HuH-7 (cell line): Measurements from ENCODE around the gene NANOGP8.
"Not testable (repeated sequence)": the region's sequence is repeated elsewhere in the genome, so short reads cannot be mapped to it uniquely, and the experiment has no call there.

Source experiments
- DNase-seq: peaks from one replicate; pipeline ENCODE4 v3.0.0; 2011; ENCODE audit warnings: low spot score

The NANOGP8 gene

GRCh38 chr15:35085176-35085919 lies at the start of gene NANOGP8:
Gene NANOGP8, minus strand, starts transcription at chr15:35085295. Its CDS starts 185 bp downstream, at chr15:35085110.
- not testable (repeated sequence) for DNase-seq

GRCh38 chr15:35134299-35134698 lies 49.2 kb upstream of the NANOGP8 start:
- DNase-seq, result no peak

GRCh38 chr15:35130245-35130644 lies 45.1 kb upstream of the NANOGP8 start:
- DNase-seq, result no peak

GRCh38 chr15:35129361-35129760 lies 44.3 kb upstream of the NANOGP8 start:
- no peak for DNase-seq

GRCh38 chr15:35127717-35128116 lies 42.6 kb upstream of the NANOGP8 start:
- no peak for DNase-seq

- DNase-seq, result no peak
These were observed 41.1 kb upstream of the NANOGP8 start for GRCh38 chr15:35126236-35126635.

- DNase-seq, result no peak
These were observed 38.6 kb upstream of the NANOGP8 start for GRCh38 chr15:35123743-35124142.

- DNase-seq, result no peak
These were observed 36.7 kb upstream of the NANOGP8 start for GRCh38 chr15:35121611-35122359.

- no peak for DNase-seq
These were observed 35.1 kb upstream of the NANOGP8 start for GRCh38 chr15:35120173-35120572.

- no peak for DNase-seq
These were observed 33.9 kb upstream of the NANOGP8 start for GRCh38 chr15:35118960-35119359.

- no peak for DNase-seq
These were observed 32.6 kb upstream of the NANOGP8 start for GRCh38 chr15:35117543-35118265.

GRCh38 chr15:35115155-35115725 lies 30.1 kb upstream of the NANOGP8 start:
- DNase-seq, result peak; percentile 32

GRCh38 chr15:35112346-35112745 lies 27.3 kb upstream of the NANOGP8 start:
- DNase-seq, result no peak

GRCh38 chr15:35111861-35112260 lies 26.8 kb upstream of the NANOGP8 start:
- no peak for DNase-seq

- DNase-seq, result no peak
These were observed 23.4 kb upstream of the NANOGP8 start for GRCh38 chr15:35108453-35108852.

GRCh38 chr15:35107561-35107960 lies 22.5 kb upstream of the NANOGP8 start:
- no peak for DNase-seq

GRCh38 chr15:35107122-35107521 lies 22.0 kb upstream of the NANOGP8 start:
- DNase-seq, result no peak

GRCh38 chr15:35104526-35105147 lies 19.5 kb upstream of the NANOGP8 start:
- no peak for DNase-seq

GRCh38 chr15:35102186-35102585 lies 17.1 kb upstream of the NANOGP8 start:
- DNase-seq, result no peak

- DNase-seq, result no peak
These were observed 16.2 kb upstream of the NANOGP8 start for GRCh38 chr15:35101335-35101734.

GRCh38 chr15:35098737-35099136 lies 13.6 kb upstream of the NANOGP8 start:
- DNase-seq, result no peak

GRCh38 chr15:35095941-35096340 lies 10.8 kb upstream of the NANOGP8 start:
- no peak for DNase-seq
